HK-2 (cell line): ENCODE measurements around the gene MGA.

Source experiments
- DNase-seq: peaks from one replicate; pipeline ENCODE4 v3.0.0-alpha.2; 2018; ENCODE audit not compliant: unreplicated experiment

Gene MGA

DNA sequence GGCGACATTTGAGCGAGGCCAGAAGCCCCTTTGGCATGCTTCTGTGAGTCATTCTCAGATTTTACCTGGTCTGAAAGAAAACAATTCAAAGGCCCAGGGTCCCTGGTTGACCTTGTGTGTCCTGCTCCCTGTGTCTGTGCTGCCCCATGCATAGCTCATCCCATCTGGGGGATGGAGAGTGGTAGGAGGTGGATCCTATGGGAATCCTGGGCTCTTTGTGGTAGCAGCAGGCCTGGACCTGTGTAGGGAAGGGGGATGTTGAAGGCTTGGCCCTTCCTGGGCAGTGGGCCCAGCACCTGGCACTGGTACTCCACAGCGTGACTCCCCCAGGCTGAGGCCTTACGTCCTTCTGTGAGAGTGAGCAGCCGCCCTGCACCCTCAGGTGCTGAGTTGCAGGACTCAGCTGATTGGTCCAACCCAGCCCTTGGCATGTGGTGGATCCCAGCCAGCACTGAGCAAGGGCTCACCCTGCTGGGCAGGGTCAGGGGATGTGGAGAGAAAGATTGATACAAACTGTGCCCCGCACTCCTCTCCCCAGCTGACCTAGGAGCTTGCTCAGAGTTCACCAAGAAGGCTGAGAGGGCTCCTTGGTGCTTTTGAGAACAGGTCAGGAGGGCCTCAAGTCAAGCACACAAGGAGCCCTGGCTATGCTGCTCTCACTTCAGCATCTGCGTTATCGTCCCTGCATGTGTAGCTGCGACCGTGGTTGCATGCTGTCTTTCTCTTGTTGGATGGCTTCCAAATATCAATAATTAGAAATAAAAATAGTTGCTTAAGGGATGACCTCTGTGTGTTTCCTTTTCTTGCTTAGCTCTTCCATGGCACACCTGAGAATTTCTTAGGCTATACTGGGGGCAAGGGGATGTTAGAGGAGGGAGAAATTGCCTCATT, 146.3 kb downstream of the MGA start:
- no peak for DNase-seq

DNA sequence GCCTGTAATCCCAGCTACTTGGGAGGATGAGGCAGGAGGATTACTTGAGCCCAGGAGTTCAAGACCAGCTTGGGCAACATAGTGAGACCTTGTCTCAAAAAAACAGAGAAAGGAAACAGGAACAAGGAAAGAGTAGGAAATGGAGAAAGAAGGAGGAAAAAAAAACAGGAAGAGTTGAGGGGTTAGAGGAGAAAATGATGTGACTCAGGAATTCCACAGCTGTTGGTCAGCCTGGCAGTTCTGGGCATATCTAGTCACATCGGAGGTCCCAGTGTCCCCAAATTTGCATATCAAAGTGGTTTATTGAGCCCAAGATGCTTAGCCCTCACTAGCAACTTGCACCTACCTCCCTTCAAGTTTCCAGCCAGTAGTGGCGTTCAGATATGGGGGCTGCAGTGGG, 148.9 kb downstream of the MGA start:
- no peak for DNase-seq

DNA sequence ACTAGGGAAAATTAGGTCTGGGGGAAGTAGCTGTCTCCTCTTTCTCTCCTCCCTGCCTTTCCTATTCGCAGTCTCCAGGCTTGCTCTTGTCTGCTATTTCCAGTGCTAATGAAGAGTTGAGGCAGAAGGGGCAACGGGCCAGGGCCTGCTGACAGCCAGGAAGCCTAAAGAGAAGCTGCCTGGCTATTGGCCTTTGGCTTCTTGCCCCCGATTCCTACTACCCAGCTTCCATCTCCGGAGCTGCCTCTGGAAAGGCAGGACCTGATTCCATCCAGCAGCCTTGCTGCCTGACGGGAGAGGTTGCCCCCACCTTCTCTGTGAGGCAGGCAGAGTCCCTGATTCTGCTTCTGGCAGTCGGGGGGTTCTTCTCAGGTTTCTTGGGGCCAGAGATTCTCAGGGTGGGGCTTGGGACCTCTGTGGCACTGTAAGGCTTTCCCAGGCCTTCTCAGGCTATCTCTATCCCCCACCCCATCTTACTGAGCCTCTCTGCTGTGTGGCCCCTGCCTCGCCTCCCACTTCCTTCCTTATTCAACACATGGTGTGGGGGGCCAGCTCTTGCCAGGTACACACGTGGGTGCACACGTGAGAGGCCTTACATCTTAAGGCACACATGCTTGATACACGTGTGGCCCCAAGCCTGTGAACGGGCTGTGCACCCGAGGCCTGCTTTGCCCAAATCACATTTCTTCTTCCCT, 149.5 kb downstream of the MGA start:
- DNase-seq, result no peak

DNA sequence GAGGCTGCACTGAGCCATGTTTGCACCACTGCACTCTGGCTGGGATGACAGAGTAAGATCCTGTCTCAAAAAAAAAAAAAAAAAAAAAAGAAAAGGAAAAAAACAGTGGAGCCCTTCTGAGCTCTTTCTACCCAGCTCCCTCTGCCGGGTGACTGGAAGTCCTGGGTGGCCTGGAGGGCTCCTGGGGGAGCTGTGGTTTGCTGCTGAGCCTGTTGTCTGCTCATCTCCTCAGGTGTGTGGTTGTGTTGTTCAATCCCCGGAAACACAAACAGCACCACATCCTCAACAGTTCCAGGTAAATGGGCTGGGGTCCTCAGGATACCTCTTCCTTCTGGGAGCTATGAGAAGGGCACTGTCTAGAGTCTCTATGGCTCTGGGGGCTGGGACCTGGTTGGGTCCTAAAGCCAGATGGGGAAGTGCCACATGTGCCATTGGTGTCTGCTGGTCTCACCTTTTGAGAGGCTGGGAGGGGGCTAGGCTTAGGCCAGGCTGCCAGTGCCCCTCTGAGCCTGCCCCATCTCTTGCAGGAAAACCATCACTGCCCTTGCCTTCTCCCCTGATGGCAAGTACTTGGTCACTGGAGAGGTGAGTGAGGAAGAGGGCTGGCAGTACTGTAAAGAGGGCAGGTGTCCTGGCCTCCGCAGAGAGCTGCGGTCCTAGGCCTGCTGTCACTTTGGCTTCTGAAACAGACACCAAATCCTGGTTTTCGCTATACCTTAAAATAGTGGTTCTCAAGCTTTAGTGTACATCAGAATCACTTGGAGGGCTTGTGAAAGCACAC, 150.6 kb downstream of the MGA start:
- no peak for DNase-seq

DNA sequence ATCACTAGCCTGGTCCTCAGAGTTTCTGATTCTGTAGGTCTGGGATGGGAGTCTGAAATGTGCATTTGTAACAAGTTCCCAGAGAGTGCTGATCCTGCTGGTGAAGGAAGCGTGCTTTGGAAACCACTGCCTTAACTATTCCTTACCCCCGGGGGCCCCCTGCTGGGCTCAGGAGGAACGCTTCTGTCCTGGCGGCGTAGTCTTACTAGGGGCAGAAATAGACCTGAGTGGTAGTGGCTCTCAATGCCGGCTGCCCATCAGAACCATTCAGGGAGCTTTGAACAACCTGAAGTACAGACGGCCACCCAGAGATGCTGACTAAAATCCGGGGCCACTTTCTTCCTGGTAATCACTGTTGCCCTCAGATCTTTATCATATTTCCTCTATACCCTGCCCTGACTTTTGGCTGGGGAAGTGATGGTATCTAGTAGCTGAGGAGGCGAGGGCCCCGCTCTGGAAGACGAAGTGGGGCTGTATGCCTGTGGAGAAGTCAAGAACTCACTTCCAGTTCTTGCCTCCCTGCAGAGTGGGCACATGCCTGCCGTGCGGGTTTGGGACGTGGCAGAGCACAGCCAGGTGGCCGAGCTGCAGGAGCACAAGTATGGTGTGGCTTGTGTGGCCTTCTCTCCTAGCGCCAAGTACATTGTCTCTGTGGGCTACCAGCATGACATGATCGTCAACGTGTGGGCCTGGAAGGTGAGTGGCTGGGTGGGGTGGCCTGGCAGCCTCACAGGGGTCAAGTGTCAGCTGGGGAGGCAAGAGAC, 151.4 kb downstream of the MGA start:
- DNase-seq, result peak; percentile 71

DNA sequence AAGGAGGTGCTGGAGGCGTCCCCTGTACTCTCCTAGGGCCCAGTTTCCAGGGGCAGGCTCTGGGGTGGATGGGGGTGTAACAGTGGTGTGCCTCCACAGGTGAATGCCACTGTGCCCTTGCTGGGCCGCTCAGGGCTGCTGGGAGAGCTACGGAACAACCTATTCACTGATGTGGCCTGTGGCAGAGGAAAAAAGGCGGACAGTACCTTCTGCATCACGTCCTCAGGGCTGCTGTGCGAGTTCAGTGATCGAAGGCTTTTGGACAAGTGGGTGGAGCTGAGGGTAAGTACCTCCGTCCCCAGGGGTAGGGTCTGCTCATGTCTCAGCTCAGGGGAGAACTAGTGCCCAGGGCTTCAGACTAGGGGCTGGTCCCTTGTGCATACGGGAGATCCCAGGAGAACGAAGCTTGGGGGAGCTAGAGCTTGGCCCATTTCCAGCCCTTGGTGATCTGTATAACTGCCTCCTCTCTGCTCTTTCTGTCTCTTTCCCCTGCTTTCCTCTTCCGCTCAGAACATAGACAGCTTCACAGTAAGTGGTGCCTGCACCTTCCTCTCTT, 152.7 kb downstream of the MGA start:
- no peak for DNase-seq

DNA sequence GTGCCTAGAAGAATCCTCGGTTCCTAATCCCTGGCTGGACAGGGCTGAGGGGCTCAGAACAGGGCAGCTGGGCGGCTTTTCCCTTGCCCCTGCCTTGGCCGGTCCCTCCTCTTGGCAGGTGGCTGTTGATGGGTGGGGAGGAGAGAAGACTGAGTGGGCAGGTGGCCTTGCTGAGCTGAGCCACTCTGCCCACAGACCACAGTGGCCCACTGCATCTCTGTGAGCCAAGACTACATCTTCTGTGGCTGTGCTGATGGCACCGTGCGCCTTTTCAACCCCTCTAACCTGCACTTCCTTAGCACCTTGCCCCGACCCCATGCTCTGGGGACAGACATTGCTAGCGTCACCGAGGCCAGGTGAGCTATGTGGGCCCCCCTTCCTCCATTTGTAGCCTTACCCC, 153.2 kb downstream of the MGA start:
- DNase-seq, result no peak

DNA sequence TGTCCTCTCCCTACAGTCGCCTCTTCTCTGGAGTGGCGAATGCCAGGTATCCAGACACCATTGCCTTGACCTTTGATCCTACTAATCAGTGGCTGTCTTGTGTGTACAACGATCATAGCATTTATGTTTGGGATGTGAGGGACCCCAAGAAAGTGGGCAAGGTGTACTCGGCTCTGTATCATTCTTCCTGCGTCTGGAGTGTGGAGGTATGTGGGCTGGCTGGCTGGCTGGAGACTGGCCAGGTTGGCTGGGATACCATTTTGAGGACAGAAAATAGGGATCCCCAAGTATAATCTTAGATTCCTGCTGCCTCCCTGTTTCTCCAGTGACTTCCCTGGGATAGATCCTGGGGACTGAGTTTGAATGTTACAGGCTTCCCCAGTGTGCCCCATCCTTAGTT, 154.3 kb downstream of the MGA start:
- DNase-seq, result no peak

DNA sequence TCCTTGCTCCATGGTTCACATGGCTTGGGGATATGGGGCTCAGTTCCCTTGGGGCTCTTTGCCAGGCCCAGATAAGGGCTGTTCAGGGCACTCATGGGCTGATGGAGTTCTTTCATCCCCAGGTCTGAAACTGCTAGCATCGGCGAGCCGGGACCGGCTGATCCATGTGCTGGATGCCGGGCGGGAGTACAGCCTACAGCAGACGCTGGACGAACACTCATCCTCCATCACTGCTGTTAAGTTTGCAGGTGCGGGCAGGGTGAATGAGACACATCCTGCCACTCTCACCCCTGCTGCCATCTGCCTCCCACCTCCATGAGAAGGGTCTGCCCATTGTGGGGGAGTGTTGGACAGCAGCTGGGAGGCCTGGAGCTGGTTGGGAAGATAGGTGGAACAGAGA, 156.6 kb downstream of the MGA start:
- DNase-seq, result no peak

DNA sequence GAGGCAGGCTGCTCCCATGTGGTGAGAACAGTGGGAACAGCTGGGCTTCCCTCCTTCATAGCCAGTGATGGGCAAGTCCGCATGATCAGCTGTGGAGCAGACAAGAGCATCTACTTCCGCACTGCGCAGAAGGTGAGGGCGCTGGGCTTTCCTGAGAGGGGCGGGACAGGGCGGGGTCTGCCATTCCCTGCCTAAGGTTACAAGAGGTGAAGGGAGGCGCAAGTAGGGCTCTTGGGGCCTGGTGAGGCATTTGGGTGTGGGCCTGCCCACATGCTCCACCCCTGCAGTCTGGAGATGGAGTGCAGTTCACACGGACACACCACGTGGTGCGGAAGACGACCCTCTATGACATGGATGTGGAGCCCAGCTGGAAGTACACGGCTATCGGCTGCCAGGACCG, 157.1 kb downstream of the MGA start:
- no peak for DNase-seq

DNA sequence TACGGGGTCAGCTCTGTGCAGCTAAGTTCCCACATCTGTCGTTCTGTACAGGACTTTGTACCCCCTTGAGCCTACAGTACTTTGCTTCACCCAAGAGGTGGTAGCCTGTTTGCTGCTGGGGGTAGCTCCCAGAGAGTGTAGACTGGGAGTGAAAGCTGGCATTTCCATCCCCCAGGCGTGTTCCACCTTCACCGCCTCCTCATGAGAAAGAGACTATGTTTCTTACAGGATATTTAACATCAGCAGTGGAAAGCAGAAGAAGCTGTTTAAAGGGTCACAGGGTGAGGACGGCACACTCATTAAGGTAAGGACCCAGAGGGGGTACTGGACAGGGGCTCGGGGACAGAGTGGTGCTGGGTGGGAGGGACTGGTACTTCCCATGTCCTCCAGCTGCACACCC, 157.6 kb downstream of the MGA start:
- DNase-seq, result no peak

DNA sequence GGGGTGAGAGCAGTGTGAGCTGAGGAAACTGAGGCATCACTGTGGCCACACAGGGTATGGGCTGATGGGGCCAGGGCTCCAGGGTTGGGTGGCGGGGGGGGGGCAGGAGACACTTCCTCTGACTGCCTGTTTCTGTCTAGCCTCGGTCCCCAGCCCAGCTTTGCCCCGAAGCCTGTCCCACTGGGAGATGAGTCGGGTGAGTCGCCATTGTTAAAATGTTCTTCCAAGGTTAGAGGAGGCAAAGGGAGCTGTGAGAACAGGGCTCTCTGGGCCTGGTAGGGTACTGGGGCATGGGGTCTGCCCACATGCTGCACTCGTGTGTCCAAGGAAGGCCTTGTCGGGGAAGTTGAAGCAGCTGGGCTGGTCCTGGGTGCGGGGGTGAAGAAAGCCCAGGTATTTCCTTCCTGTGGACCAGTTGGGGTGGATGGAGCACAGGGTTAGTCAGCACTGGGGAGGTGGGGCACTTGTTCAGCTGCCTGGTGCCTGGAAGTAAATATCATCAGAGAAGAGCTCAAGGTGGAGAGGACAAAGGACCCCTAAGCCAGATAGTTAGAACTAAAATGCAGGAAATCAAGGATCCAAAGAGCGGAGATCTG, 159.3 kb downstream of the MGA start:
- DNase-seq, result no peak

DNA sequence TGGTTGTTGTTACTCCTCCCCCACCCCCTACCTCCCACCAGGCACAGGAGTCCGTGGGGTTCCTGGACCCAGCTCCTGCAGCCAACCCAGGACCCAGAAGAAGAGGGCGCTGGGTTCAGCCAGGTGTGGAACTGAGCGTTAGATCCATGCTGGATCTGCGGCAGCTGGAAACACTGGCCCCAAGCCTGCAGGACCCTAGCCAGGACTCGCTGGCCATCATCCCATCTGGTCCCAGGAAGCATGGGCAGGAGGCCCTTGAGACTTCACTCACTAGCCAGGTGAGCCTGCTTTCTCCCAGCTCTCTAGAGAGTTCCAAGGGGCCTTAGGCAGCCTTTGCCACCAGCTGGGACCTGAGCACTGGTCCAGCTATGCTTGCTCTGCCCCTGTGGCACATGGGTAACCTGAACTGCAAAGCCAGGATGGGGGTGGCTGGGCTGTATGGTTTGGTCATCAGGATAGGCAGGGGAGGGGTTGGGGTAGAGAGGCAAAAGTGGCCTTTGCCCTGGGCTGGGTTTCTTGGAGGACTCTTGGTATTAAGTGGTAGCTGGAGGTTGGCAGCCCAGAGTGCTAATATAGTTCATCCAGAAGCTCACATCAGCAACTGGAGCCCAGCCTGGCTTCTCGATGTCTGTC, 160.7 kb downstream of the MGA start:
- no peak for DNase-seq

DNA sequence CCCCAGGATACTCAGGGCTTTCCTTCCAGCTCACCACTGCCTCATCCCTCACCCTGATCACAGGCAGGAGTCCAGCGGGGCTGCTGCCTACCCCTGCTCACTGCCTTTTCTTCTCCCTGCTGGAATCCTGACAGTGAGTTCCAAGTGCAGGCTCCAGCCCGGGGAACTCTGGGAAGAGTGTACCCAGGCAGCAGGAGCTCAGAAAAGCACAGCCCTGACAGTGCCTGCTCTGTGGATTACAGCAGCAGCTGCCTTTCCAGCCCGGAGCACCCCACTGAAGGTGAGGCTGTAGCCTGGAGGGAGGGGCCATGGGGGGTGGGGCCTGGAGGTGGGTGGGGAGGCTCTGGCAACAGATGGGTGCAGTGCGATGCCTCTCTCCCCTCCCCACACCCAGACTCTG, 161.6 kb downstream of the MGA start:
- no peak for DNase-seq

DNA sequence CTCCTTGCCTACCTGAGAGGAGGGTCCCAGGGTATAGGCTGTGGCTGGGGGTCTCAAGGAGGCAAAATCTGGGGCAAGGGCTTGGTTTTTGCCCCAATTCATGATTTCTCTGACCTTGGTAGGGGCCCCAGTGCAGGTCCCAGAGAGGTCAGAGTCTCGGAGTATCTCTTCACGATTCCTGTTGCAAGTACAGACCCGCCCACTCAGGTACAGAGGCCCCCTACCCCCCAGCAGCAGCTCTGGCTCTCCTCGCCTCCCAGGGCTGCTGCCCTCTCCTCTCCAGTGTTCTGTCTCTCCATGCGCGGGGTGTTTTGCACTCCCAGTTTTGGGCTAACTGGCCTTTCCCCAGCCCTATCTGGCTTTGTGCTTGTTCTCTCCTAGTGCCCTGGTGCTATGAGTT, 162.3 kb downstream of the MGA start:
- DNase-seq, result no peak
